Ishikawa (cell line): ENCODE results near the gene CATSPERB.

ENCODE experiments used
- CEBPB ChIP-seq: IDR thresholded peaks from 2 replicates; pipeline ENCODE4 v1.6.1; 2012
- CREB1 ChIP-seq: IDR thresholded peaks from 2 replicates; pipeline ENCODE4 v1.6.1; 2012; ENCODE audit warnings: low read depth
- EGR1 ChIP-seq: IDR thresholded peaks from 2 replicates; pipeline ENCODE4 v1.6.1; 2012
- EP300 ChIP-seq: IDR thresholded peaks from 2 replicates; pipeline ENCODE4 v1.6.1; 2012; ENCODE audit warnings: borderline replicate concordance
- RAD21 ChIP-seq: IDR thresholded peaks from 2 replicates; pipeline ENCODE4 v1.6.1; 2012; ENCODE audit warnings: low read depth
- TCF12 ChIP-seq: IDR thresholded peaks from 2 replicates; pipeline ENCODE4 v1.6.1; 2012; ENCODE audit warnings: low read depth
- TEAD4 ChIP-seq: IDR thresholded peaks from 2 replicates; pipeline ENCODE4 v1.6.1; 2012
- YY1 ChIP-seq: IDR thresholded peaks from 2 replicates; pipeline ENCODE4 v1.6.1; 2012; ENCODE audit warnings: low read depth
- TF ChIP-seq, protein P1 (sequence below): IDR thresholded peaks from 2 replicates; pipeline ENCODE4 v1.6.1; 2012
- TF ChIP-seq, protein P2 (sequence below): IDR thresholded peaks from 2 replicates; pipeline ENCODE4 v1.6.1; 2012; ENCODE audit warnings: low read depth, mild to moderate bottlenecking
- TF ChIP-seq, protein P3 (sequence below): IDR thresholded peaks from 2 replicates; pipeline ENCODE4 v1.6.1; 2012

Gene CATSPERB

DNA sequence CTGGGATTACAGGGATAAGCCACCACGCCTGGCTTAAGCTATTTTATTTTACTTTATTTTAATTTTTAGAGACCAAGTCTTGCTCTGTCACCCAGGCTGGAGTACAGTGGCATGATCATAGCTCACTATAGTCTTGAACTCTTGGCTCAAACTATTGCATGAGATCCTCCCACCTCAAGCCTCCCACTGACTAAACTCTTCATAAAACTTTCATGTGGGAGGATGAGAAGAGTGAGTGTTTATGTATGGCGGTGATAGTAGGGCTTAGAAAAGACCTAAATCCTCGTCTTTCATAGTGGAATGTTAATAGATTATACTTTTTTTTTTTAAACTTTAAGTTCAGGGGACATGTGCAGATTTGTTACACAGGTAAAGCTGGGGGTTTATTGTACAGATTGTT, 198.3 kb downstream of the CATSPERB start:
- TF ChIP-seq EP300 = no peak
- no peak for TF ChIP-seq CREB1
- TF ChIP-seq CEBPB = no peak
- TF ChIP-seq EGR1 = no peak
- no peak for TF ChIP-seq TCF12
- TF ChIP-seq YY1 = no peak
- TF ChIP-seq, protein P1, sequence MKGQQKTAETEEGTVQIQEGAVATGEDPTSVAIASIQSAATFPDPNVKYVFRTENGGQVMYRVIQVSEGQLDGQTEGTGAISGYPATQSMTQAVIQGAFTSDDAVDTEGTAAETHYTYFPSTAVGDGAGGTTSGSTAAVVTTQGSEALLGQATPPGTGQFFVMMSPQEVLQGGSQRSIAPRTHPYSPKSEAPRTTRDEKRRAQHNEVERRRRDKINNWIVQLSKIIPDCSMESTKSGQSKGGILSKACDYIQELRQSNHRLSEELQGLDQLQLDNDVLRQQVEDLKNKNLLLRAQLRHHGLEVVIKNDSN = no peak
- TF ChIP-seq, protein P2, sequence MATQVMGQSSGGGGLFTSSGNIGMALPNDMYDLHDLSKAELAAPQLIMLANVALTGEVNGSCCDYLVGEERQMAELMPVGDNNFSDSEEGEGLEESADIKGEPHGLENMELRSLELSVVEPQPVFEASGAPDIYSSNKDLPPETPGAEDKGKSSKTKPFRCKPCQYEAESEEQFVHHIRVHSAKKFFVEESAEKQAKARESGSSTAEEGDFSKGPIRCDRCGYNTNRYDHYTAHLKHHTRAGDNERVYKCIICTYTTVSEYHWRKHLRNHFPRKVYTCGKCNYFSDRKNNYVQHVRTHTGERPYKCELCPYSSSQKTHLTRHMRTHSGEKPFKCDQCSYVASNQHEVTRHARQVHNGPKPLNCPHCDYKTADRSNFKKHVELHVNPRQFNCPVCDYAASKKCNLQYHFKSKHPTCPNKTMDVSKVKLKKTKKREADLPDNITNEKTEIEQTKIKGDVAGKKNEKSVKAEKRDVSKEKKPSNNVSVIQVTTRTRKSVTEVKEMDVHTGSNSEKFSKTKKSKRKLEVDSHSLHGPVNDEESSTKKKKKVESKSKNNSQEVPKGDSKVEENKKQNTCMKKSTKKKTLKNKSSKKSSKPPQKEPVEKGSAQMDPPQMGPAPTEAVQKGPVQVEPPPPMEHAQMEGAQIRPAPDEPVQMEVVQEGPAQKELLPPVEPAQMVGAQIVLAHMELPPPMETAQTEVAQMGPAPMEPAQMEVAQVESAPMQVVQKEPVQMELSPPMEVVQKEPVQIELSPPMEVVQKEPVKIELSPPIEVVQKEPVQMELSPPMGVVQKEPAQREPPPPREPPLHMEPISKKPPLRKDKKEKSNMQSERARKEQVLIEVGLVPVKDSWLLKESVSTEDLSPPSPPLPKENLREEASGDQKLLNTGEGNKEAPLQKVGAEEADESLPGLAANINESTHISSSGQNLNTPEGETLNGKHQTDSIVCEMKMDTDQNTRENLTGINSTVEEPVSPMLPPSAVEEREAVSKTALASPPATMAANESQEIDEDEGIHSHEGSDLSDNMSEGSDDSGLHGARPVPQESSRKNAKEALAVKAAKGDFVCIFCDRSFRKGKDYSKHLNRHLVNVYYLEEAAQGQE = no peak
- TF ChIP-seq RAD21 = no peak
- TF ChIP-seq, protein P3, sequence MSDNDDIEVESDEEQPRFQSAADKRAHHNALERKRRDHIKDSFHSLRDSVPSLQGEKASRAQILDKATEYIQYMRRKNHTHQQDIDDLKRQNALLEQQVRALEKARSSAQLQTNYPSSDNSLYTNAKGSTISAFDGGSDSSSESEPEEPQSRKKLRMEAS = no peak
- no peak for TF ChIP-seq TEAD4
